Placental epithelial cell (primary cell): ENCODE results near the gene HMHB1. TPM values are rescaled to one million over a fixed set of nuclear protein-coding genes. Genes with fewer than 3 reads are reported as not detected.

Experiments
- total RNA-seq: library from RNA; depleted of rRNA; stranded (reverse); fragments of >200 nt; gene quantifications from 2 replicates; pipeline ENCODE4 v1.2.3, GENCODE V29; 2012

HMHB1 gene
- not detected in 2 replicates for total RNA-seq

DNA sequence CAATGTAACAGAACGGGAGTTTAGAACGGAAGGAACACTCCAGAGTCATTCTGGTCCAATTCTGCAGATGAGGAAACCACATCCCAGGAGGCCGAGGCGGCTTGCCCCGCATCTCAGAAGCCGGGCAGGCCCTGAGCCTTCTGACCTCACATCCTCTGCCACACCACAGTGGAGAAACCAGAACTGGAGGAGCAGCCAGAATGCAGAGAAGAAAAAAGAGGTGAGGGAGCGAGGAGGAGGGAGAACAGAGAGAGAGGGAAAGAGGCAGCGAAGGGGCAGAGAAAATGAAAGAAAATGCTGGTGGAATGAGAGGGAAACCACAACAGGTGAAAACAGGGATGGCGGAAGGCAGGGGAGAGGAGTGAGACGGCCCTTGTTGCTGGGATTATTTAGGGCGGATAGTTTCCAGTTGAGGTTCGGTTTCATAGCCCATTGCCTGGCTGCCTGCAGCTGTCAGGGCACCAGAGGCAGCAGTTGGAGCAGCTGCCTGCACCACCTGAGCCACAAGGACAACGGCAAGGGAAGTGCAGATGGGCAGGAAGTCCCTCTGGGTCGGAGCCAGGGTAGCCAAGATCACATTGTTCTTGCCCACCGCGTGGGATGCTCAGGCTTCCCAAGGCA lies at the start of gene HMHB1:
TSS of gene HMHB1 (plus strand) at position 77 of the 621 bp plus-strand sequence.

